DMS53 (cell line): Measurements from ENCODE around the gene TUBA4A.
"Not testable (repeated sequence)": the region's sequence is repeated elsewhere in the genome, so short reads cannot be mapped to it uniquely, and the experiment has no call there.

ENCODE experiments used
- DNase-seq: peaks from one replicate; lab custom pipeline; 2025; lab: John Stamatoyannopoulos, UW

TUBA4A gene

DNA sequence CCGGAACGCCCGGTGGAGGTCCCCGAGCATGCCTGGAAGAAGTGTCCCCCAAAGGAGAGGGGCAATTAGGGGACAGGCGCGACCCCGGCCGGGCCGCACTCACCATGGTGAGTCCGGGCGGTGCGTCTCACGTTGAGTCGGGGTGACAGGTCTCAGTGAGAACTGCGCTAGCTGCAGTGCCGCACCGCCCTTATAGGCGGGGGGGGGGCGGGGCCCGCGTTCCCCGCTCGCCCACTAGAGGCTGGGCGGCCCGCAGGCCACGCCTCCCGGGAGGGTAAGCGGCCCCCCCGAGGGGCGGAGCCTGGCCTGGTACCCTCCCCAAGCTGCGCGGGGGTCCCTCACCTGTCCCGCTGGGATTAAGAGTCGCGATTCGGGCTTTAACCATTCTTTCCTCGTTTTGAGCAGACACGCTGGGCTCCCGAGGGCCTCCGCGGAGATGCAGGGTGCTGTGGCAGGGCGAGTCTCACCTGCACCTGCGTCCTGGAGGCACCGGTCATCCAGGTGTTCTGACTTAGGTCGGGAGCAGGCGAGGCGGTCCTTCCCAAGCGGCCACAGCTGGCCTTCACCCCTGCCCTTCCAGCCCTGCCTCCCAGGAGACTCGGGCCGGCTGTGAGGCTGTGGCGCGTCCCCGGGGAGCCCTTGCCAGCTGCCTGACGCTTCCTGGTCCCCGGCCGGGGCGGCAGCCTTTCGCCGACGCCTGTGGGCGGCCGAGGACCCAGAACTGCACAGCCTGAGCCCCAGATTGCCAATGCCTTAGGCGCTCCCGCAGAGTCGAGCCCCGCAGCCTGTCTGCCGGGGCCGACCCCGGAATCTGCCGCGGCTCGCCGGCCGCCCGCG, at the start of gene TUBA4A:
TUBA4A (minus strand) TSS at position 166 of the 837 bp plus-strand sequence; CDS start at position 106, 60 bp downstream.
- DNase-seq = peak; percentile 92

DNA sequence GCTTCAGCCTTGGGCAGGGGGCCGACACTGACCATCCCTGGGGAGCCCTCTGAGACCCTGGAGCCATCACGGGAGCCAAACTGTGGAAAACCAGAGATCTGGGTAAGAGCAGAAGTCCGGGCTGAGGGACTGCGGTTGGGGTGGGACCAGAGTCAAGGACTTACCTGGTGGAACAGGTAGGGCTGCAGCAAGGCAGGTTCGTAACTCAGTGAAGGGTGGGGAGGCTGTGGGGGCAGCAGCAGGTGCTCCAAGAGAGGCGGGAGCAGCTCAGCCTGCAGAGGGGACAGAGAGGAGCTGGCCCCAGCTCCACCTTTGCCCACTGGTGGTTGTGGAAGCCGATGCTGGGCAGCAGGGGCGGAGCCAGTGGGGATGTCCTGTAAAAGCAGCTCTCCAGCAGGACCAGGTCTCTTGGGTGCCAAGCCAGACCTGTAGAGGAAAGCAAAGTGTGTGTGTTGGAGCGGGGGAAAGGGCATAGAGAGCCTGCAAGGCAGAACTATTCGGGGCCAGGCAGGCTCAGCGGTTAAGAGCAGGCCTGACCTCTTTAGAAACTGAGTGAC, 48.8 kb upstream of the TUBA4A start:
- no peak for DNase-seq

DNA sequence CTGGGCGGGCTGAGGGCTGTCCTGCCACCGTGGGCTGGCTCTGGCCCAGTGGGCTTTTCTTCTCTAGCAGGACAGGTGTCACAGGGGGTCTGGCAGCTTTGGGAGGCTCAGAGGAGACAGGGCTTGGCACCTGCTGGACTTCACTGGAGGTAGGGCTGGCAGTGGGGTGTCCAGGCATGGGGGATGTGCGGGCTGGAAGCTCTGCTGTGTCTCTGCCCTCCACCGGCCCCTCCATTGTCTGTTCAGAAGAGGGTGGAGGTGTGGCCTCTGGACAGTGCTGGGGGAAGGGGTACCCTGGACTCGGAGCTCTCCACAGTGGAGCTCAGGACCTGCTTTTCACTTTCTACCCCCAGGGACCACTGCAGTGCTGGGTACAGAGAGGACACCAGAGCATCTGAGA, 46.3 kb upstream of the TUBA4A start:
- DNase-seq = no peak

DNA sequence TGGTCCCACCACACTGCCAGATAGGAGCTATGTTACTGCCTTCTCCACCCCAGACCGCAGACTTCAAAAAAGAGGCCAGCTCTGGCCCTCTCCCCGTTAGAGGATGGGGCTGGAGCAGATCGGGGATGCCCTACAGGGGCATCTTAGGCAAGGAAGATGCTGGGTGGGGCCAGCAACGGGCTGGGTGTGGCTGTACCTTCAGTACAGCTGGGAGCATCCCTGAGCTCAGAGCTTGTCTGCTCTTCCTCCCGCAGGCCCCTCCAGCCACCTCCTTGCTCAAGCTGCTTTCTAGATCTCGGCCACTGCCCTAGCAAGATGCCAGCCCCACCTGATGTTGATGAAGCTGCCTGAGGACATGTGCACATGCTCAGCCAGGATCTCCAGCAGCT, 45.6 kb upstream of the TUBA4A start:
- no peak for DNase-seq

DNA sequence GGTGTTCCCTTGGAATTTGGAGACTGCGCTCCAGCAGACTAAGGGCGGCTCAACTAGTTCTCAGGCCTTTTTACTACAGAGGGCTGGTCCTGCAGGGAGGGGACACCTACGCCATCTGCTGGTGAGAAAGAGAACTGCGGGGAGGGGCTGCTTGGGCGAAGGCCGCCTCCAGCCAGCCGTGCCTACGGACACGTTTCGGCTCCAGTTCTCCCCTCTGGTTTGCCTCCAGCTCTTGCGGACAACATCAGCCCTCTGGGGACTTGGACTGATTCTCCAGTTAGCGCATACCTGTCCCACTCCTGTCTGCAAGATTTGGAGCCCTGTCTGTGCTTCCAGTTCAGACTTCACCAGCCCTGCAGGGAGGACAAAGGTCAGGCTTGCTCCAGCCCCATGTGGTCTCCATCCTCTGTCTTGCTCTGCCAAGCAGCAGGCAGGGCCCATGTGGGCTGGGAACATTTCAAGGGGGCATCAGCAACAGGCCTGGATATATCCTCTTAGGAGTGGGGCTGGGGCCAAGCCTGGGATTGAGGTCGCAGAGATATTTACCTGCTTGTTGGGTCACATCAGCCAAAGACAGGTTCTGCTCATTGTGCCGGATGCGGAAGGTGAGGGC, 45.1 kb upstream of the TUBA4A start:
- DNase-seq = peak; percentile 74

DNA sequence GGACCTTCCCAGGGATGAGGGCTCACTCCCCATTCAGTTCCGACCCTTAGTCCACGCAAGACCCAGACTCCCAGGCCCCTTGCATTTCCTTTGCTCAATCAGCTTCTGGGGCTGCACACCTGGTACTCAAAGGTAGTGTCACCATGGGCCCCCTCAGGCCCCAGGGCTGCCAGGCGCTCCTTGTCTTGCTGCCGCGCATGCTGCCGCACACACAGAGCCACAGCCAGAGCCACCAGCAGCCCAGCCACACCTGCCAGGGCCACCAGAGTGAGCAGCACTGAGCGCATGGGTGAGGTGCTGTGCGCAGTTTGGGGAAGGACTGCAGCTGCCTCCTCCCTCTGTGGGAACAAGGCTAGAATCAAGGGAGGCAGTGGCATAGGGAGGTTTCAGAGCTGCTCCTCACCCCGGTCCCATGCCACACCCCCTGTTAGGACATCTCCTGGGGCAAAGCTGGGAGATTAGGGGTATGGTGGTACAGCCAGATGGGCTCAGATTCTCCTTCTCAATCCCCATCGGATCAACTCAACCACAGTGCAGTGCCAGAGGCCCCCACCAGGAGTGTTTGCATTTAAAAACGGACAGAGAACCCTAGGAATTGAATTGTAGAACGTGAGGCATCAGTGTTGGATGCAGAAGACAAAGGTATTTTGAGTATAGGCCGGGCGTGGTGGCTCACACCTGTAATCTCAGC, 44.2 kb upstream of the TUBA4A start:
- DNase-seq = no peak

DNA sequence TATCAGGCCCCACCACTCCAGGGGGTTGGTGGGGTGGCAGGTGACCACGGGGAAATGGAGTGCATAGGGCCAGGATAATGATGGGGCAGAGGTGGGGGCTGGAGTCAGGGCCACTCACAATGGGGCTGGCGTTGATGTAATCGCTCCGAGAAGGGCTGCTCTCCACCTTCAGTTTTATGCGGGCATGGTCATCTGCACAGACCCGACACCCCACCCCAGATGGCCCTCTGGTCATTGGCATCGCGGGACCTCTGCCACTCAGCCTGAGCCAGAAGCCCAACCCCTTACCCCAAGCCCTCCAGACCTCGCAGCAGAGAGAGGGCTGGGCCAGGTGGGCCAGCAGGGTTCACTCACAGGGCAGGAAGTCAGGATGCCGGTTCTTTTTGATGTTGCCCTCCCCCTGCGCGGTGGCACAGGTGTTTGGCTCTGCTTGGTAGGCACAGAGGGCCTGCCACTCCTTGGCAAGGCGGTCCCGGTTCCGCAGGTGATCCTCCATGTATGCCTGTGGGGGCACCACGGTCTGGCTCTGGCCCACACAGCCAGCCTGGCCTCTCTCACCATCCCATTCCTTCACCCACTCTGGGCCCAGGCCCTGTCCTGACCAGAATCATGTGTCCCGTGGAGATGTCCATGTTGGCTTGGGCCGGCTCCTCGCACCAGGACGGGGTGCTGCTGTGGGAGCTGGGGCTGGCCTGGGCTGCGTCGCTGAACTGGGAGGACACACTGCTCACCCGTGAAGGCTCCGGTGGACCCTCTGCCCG, 43.1 kb upstream of the TUBA4A start:
- no peak for DNase-seq

DNA sequence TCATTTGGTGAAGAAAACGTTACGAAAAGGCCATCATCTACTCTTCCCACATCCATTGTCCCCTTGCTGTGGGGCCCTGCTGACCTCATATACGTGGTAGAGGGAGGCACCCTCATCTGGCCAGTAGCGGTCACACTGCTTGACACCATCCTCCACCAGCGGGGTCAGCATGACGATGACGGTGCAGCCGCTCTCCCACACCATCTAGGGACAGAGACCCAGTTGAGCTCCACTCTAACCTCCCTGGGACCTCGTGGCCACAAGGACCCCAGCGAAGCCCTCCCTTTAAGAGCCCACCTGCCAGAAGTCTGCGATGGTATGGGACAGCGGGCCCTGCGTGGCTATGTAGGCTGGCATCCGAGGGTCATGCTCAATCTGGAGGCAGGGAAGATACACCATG, 42.4 kb upstream of the TUBA4A start:
- no peak for DNase-seq

DNA sequence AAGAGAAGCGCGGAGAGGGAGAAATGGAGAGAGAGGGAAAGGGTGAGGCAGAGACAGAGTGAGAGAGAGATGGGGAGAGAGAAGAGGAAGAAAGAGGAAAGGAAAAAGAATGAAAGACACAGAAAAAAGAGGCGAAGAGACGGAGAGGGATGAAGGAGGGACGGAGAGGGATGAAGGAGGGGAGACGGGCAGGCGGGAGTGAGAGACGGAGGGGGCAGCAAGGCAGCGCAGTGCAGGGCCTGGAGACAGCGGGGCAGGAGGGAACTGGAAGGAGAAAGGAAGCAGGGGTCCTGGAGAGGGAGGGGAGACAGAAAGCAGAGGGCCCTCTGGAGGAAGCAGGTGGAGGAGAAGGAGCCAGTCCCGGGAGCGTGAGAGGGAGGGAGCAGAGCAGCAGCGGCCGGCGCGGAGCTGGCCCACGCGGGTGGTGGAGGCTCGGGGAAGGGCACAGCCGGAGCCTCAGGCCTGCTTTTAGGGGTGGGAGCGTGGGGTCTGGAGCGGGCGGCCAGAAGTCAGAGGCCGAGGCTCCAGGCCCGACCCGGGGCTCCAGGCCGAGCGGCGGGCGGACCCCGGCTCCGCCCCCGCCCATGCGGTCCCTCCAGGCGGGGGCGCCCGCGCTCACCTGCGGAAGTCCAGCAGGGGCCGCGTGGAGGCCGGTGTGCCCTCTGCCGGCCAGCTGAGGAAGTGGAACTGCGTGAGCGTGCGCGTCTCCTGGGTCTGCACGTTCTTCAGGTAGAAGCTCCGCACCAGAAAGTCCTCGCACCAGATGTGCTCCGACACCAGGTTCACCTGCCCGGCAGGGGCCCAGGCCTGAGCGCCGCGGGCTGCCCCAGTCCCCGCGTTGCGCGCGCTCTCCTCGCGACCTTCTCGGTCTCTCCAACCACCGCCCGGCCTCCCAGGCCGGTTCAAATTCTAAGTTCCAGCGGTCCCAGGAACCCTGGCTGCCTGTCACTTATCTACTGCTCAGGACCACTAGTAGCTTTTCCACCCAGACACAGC, 40.9 kb upstream of the TUBA4A start:
- DNase-seq = peak; percentile 91

DNA sequence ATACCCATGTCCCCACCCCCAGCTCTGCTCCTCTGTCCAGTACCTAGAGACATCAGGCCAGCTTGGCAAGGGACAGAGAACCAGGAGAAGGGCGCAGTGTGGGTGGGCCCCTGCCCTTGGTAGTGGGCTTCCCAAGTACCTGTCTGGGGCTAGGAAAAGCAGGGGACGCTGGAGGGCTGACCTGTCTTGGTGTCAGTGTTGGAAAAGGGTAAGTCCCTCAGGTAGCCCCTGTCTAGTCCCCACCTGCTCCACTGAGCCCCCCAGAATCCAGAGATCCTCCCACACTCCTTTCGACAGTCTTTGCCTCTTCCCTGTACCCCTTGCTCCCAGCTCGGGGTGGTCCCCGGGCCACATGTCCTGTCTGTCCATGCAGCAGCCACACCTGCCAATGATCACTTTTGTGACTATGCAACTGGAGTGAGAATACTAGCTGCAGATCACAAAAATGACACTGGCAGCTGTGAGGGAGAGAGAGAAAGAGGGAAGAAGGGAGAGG, 40.1 kb upstream of the TUBA4A start:
- DNase-seq = no peak

DNA sequence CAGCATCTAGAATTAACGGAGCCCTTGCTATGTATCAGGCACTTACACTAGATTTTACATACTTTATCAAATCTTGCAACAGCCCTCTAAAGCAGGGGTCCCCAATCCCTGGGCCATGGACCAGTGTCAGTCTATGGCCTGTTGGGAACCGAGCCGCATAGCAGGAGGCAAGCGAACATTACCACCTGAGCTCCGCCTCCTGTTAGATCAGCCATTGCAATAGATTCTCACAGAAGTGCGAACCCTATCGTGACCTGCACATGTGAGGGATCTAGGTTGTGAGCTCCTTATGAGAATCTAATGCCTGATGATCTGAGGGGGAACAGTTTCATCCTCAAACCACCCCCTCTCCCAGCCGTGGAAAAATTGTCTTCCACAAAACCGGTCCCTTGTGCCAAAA, 38.9 kb upstream of the TUBA4A start:
- no peak for DNase-seq

DNA sequence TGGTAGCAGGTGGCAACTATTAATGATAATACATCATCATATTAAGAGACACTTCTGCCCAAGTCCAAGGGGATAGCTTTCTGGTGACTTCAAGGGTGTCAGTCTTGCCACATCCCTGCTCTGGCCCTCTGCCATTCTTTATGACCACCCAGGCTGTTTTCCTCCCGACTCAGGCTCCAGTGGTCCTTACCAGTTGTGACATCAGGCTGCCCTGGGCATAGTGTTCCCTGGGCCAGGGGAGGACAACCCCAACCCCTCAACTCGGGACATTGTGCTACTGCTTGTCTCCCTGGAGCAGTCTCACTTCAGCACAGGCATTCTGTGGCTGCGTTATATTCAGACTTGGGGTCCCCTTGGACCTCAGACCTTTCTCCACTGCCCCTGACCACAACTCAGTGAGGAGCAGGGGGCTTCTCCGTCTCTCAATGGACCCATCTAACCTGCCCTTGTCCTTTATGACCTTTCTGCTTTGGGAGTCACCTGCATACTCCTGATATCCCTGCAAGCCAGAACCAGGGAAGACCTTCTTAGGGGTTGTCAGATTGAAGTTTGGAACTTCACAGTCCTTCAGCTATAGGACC, 38.3 kb upstream of the TUBA4A start:
- DNase-seq = no peak

DNA sequence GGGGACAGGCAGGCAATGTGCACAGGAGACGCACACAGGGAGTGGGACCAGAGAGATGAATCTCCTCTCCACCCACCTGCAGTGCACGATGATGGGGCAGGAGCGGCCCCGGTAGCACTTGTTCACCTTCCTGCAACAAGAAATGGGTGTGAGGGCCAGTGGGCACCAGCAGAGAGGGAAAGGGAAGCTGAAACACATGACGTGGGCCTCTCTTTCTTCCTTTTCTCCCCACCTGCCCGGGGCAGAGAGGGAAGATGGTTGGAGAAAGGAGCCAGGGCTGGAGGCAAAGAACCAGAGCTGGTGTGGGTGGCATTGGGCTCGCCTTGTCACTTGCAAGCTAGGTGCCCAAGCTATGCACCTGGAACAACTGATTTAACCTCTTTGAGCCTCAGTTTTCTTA, 37.7 kb upstream of the TUBA4A start:
- no peak for DNase-seq

DNA sequence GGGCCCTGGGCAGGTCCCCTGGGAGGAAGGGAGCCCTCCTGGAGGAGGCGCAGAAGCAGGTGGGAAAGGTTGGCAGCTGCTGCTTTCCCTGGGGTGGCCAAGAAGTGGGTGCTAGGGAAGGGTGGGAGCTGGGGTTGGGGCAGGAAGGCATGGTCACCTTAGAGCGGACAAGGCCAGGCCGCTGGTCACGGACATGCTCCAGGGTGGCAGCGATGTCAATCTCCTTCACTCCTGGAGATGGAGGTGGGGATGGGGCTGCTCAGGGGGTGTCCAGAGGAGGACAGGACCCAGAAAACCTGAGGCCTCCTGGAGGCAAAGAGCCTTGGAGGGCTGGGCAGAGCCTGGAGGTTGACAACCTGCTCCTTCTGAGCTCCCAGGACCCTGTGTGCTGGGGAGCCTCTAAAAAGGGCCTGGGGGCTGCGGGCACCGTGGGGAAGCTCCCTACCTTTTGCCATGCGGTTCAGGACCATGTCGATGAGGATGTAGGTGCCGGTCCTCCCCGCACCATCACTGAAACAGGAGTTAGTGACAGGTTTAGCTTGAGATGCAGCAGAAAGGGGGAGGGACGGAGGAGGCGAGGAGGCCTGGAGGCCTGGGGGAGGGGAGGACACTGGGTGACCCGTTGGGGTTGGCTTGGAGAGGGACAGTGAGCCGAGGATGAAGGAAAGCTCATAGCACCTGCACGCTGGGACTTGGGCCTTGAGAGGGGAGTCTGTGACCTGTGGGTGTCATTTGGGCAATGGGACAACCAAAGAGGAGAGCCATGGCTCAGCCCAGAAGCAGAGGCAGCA, 36.9 kb upstream of the TUBA4A start:
- DNase-seq = no peak

DNA sequence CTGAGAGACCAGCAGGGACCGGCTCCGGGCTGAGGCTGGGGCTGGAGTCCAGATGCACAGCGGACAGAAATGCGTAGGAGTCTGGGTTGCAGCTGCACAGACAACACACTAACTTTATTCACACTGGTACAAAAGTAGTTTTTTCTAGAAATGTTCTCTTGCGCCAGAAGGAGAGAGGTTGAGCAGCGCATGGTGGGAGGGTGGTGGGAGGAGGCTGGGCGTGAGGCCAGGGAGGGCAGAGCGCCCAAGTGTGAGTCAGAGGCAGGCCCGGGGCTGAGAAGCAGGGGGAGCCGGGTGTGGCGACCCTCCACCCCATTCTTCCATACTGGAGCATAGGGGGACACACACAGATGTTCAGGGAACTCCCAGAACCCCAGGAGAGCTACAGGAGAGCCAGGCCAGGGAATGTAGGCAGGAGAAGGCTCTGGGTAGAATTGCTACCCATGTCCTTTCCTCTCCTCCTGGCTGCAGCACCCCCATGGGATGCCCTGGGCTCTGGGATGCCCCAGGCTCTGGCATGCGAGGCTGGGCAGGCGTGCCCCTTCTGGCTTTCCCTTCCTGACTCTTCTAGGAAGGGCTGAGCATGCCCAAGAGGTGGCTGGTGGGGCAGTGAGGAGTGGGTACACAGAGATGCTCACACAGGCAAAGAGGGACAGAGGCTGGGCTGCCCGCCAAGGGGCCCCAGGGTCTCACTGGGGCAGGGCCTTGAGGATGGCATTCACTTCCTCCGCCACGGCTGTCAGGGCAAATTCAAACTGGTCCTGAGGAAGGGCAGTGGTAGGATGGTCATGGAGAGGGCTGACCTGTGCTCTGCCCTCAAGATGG, 36.0 kb upstream of the TUBA4A start:
- no peak for DNase-seq

DNA sequence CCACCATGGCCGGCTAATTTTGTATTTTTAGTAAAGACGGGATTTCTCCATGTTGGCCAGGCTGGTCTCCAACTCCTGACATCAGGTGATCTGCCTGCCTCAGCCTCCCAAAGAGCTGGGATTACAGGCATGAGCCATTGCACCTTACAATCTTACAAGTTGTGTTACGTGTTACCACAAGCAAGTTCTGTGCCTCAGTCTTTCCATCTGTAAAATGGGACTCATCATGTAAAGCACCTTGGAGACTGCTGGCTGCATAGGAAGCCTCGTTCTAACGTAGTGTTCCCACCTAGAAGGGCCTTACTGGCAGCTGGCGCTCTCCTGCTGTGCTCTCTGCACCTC, 35.4 kb upstream of the TUBA4A start:
- no peak for DNase-seq

DNA sequence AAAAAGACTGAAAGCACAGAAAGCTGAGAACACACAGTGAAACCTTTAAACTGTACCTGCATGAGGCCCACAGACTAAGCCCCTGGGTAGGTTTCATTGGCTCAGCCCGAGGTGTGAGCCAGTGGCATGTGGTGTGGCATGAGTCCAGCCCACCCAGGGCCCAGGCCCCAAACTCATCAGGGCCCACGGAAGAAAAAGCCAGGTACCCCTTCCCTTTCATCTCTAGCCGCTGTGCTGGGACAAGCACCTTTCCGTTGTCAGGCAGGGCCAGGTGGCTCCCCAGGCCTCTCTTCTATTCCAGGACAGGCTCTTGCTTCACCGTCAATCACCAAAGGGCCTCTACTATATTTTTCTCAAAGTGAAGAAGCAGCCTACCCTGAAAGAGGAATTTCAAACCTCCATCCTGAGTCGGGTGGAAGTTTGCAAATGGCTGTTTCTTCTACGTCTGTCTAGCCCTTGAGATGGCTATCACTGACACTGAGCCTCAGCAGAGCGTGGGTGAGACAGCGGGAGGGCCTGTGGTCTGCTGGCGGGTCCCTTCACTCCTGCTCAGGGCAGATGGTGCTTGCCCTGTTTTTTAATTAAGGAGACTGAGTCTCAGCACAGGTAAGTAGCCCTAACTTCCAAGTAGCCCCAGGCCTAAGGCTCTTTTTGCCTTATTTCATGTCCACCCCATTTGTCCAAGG, 34.0 kb upstream of the TUBA4A start:
- no peak for DNase-seq

DNA sequence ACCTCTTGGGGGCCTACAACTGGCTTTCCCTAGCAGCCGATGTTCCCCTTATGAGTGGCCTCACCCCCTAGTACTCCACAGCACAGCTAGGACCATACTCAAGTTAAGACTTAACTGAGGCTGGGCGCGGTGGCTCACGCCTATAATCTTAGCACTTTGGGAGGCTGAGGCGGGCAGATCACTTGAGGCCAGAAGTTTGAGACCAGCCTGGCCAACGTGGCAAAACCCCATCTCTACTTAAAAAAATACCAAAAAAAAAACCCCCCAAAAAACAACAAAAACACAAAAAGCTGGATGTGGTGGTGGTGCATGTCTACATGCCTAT, 33.4 kb upstream of the TUBA4A start:
- DNase-seq = not testable (repeated sequence)
